HG03025 (cell line): ENCODE data around the gene MAPK8.
"Not testable (repeated sequence)": the region's sequence is repeated elsewhere in the genome, so short reads cannot be mapped to it uniquely, and the experiment has no call there.

ENCODE experiments used
- ATAC-seq: cut with Tn5 transposase; IDR thresholded peaks from one replicate; pipeline ENCODE4 v1.9.1; 2021; ENCODE audit warnings: mild to moderate bottlenecking, moderate library complexity; ENCODE audit not compliant: unreplicated experiment, low FRiP score

The MAPK8 gene

DNA sequence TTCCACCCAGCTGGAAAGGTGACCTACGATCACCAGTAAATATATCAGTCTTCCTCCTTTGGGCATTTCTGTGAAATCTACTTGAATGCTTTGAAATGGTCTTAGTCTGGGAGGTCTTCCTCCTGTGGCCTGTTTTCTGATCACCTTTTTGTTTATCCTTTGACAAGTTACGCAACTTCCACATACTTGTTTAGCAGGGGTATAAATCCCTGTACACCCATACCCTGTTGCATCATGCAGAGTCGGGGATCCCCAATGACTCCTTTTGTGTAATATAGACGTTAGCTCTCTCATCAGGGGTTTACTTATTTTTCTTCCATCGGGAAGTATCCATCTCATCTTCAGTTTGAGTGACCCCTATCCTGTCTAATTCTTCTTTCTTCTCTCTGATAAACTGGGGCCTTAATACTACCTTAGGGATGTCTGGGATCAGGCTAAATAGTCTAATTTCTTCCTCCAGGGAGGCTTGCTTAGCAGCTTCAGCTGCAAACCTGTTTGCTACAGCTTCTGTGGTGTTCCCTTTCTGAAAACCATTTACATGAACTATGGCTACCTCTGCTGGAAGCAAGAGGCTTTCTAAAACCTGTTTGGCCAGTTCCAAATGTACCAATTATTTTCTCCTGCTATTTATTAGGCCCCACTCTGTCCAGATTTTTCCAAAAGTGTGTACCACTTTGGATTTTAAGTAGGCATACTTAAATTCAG lies 25.8 kb downstream of the MAPK8 start:
- no peak for ATAC-seq

DNA sequence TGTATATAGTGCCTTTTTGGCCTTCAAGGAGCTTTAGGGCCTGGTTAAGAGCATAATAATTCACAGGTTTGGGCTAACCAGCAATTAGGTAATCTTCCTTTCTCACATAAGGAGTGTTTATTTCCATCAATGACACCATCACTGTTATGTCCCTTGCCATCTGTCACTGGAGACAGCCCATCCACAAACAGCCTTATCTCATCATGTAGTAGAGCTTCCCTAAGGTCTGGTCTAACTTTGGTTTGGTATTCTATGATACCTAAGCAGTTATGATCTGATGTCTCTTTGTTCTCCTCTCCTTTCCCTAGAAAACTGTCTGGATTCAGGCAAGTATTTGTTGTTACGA lies 26.4 kb downstream of the MAPK8 start:
- ATAC-seq = no peak

DNA sequence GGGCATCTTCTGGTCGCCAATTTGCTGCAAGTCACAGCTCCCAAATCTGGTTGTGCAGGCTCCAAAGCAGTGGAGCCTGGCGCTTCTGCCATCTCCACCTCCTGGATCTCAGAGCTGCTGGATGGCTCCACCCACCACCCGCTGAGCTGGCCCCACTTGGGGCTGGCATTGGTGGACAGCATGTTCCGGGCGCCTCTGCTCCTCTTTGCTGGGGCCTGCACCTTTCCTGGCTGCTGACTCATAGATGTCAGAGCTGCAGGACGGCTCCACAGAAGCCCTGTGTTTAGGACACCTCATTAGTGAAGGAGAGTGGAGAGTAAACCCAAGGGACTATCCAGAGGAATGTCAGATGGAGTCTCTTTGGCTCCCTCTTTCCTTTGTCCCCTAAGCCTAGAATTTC lies 27.4 kb downstream of the MAPK8 start:
- no peak for ATAC-seq

DNA sequence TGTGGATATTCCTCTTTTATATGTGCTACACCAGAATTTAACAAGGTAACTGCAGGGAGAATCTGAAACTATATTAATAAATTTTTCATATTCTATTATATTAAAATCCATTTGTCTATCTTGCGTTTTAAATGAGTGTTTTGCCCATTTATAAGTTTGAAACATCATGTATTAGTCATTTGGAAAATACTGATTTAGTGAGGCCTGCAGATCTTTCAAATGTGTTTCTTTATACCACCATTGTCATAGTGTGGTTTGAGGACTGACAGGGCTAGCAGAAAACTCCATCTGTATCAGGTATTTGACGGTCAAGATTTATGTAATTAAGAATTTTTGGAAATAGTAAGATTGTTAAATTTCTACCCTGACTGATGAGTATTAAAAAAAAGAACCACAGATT lies 29.3 kb downstream of the MAPK8 start:
- ATAC-seq = no peak

DNA sequence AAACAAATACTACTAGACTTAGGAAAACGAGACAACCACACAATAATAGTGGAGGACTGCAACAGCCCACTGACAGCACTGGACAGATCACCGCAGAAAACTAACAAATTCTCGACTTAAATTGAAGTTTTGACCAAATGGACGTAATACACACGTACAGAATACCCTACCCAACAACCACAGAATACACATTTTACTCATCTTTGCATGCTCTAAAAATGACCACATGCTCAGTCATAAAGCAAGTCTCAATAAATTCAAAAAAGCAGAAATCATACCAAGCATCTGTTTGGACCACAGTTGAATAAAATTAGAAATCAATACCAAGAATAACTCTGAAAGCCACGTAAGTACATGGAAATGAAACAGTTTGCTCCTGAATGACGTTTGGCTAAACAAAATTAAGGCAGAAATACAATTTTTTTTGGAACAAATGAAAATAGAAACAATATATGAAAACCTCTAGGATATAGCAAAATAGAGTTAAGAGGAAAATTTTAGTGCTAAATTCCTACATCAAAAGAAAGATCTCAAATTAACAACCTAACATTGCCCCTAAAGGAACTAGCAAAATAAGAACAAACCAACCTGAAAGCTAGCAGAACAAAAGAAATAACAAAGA lies 30.6 kb downstream of the MAPK8 start:
- peak; percentile 61 for ATAC-seq

DNA sequence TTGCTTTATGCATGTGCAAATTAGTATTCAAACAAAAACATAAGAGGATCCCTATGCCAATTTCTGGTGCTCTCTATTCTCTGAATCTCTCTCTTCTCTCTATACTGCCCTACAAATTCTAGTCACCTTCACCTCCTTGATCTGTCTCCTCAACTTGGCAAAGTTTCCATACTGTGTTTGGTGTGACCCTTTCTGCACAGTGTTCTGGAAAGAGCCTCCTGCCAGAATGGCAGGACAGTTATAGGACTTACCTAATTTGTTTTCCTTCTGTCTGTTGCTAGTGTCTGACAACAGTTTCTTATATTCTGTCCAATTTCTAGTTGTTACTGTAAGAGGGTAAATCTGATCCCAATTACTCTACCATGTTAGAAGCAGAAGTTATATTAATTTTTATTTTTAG lies 34.3 kb downstream of the MAPK8 start:
- ATAC-seq = no peak

DNA sequence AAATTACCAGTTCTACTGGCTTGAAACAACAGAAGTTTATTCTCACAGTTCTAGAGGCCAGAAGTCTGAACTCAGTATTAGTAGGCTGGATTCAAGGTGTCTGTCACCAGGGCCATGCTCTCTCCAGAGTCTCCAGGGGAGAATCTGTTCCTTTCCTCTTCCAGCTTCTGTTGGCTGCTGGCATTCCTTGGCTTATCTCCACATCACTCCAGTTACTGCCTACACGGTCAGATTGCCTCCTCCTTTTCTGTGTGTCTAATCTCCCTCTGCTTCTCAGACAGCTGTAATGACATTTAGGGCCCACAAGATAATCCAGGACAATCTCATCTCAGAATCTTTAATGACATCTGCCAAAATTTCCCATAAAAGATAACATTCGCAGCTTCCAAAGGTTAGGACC lies 36.6 kb downstream of the MAPK8 start:
- no peak for ATAC-seq

DNA sequence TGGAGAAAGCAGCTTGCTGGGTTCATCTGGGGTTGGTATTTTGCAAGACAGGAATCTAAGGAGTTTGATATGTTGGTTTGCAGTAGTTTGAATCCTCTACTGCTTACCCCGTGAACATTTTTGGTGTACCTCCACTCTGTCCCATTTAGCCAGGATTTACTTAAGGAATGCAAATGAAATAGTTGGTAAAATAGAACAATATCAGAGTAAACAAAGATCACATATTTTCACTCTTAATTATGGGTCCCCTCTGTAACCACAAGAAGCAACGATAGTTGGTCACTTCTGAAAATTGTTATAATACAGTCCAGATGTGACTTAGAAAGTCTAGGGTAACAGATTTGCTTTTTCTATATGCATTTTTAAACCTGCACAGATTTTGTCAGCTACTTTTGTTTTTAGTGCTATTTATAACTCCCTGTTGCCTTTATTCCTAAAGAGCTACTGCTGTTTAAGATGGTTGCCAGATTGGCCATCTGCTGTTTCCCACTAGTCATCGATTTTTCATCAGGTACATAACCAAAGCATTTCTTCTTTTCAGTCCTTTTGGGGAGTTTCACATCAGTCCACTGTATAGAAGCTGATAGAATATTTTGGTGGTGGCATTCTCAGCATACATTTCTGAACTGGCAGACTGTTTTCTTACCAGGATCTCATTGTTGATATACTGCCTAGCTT lies 37.6 kb downstream of the MAPK8 start:
- no peak for ATAC-seq

DNA sequence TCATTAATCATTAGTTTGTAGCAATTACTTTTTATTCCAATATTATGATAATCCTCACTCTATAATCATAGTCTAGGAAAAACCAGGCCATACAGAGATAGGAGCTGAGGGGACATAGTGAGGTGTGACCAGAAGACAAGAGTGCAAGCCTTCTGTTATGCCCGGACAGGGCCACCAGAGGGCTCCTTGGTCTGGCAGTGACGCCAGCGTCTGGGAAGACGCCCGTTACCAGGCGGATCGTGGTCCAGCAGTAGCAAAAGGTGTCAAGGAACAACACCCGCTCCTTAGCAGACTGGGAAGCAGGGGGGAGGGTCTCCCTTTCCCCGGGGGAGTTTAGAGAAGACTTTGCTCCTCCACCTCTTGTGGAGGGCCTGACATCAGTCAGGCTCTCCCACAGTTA lies 39.8 kb downstream of the MAPK8 start:
- not testable (repeated sequence) for ATAC-seq

DNA sequence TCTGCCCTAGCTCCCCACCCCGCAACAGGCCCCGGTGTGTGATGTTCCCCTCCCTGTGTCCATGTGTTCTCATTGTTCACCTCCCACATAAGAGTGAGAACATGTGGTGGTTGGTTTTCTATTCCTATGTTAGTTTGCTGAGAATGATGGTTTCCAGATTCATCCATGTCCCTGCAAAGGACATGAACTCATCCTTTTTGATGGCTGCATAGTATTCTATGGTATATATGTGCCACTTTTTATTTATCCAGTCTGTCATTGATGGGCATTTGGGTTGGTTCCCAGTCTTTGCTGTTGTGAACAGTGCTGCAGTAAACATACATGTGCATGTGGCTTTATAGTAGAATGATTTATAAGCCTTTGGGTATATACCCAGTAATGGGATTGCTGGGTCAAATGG lies 41.1 kb downstream of the MAPK8 start:
- ATAC-seq = not testable (repeated sequence)

DNA sequence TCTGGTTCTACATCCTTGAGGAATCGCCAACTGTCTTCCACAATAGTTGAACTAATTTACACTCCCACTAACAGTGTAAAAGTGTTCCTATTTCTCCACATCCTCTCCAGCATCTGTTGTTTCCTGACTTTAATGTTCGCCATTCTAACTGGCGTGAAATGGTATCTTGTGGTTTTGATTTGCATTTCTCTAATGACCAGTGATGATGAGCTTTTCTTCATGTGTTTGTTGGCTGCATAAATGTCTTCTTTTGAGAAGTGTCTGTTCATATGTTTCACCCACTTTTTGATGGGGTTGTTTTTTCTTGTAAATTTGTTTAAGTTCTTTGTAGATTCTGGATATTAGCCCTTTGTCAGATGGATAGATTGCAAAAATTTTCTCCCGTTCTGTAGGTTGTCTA lies 41.5 kb downstream of the MAPK8 start:
- ATAC-seq = not testable (repeated sequence)

DNA sequence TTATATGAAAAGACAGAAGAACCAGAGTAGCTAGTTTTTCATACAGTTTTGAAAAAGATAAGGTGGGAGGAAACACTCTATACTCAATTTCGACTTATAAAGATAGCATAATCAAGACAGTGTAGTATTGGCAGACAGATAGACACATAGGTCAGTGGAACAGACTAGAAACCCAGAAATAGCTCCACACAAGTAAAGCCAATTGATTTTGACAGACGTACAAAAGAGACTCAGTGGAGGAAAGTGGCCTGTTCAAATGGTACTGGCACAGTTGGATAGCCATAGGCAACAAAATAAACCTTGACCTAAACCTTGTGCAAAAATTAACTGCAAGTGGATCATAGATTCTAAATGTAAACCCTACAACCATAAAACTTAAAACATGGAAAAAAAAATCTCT lies 46.8 kb downstream of the MAPK8 start:
- no peak for ATAC-seq

DNA sequence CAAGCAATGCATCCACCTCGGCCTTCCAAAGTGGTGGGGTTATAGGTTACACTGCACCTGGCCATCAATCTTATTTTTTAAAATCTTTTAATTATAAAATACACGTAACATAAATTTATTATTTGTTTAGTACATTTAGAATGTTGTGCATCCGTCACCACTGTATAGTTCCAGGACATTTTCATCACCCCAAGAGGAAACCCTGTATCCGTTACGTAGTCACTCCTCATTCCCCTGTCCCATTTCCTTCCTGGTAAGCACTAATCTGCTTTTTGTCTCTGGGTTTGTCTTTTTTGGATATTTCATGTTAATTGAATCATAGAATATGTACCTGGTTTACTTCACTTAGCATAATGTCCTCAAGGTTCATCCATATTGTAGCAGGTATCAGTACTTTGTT lies 51.2 kb downstream of the MAPK8 start:
- ATAC-seq = no peak

DNA sequence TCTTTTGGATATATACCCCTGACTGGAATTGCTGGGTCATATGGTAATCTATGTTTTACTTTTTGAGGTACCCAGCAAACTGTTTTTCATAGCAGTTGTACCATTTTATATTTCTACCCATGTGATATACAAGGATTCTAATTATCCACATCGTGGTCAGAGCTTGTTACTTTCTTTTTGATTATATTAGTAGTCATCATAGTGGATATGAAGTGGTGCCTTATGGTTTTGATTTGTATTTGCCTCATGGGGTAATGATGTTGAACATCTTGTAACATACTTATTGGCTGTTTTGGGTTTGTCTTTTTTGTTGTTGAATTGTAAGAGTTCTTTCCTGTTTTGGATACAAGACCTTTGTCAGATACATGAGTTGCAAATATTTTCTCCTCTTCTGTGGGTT lies 51.7 kb downstream of the MAPK8 start:
- no peak for ATAC-seq

DNA sequence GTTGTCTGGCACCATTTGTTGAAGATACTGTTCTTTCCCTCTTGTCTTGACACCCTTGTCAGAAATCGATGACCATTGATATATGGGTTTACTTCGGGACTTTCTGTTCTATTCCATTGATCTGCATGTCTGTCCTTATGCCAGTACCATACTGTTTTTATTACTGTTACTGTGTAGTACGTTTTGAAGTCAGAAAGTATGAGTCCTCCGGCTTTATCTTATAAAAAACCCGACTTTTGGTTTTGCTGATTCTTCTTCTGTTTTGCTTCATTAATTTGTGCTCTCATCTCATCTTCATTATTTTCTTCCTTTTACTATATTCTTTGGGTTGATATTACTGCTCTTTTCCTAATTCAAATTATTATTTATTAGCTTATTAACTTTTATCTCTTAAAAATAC lies 52.4 kb downstream of the MAPK8 start:
- no peak for ATAC-seq

DNA sequence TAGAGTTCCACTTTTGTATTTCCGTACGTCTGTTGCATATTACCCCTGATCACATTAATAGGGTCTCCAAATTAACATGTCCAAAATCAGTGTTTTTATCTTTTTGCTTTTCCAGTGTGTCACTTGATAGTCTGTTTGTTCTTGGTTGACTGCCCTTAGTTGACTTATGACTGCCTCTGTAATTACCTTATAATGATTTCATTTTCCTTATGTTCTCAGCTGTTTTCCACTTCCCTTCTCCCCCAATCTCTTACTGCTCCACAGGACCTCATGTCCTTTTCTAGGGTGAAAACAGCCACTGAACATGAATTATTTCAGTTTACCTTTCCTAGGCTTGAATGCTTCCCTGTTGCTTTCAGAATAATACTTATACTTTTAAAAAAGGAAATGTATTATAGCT lies 54.7 kb downstream of the MAPK8 start:
- no peak for ATAC-seq

DNA sequence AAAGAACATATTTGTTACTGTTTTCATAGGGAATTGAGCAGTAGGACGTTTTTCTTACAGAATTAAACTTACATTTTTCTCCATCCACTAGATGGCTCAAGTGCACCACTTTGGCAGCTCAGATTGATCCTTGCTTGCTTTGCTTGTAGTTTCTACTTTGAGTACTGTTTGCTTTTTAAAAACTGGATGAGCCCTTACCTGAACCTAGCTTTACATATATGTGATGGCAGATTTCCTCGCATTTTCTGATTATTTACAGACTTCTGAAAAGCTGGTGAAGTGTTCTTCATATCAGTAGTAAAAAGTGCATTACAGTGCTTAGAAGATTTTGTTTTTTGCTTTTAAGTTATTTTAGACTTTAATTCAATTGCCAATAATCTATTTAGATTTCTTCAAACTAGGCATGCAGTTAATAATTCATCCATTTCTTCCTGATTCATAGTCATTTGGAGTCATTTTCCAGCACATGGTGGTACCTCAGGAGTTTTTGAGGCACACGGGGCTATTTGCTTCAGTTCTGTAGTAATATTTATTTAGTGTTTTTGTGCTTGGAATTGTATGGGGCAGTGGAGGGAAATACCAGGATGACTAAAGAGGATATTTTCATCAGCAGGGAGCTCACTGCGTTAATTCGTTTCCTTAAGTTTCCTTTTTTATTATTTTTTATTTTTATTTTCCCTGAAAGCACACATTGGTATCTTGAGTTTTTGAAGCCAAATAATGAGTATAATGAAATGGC lies 57.3 kb downstream of the MAPK8 start:
- ATAC-seq = no peak

DNA sequence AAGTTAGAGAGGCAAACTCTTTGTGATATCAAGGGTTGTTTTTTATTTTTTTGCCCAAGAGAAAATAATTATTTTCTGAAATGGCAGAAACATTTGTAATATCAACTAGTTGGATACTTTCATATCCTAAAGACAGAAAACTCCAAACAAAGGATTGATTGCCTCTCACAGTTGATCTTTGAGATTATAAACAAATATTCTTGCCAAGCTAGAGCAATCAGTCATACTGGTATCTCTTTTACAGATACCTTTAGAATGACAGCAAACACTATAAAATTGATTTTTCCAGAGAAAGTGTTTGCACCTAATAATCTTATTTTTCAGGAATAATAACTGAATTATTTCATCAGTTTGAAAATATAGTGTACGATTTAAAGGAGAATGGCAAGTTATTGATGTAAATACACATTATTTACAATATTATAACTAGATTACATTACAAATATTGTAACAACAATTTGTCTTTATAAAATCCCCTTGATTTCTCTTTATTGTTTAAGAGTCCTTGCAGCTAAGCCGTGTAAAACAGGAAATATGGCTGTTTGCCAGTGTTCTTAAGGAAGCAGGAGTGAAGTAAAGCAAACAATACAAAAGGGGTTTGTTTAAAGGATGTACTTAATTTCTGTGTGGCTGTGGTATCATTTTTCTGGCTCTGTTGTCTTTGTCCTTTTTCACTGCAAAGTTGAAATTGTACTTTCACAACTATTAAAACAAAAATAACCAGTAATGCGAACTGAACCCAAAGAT lies 58.4 kb downstream of the MAPK8 start:
- no peak for ATAC-seq

DNA sequence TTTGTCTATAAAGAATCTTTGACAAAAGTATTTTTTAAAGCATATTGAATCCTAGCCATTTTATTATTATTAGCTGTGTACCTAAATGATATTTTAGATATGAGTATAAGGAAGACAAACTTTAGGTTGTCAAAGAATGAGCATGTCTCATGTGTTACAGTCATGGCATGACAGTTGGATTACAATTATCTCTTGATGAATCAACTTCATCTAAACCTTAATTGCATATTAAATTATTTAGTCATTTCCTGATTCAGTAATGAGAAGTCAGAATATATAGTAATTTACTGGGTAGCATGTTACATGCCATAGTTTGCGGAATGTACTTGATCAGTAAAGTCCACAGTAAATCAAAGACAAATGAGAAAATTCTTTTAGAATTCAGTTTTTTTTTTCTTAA lies 59.2 kb downstream of the MAPK8 start:
- no peak for ATAC-seq

DNA sequence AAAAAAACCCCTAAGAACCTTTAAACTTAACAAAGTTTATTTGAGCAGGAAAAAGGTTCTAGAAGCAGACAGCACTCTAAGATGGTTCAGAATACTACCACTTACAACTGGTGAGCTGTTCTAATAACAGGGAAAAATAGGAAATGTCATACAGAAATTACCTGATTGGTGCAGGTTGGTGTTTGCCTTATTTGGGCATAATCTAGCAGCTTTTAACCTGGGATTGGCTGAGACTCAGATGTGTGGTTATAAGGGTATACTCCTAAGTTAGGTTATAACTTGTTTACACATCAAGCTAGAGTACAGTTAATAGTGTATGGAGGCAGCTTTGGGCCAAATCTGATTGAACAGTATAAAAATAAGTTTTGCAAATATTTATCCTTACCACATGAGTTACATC lies 59.8 kb downstream of the MAPK8 start:
- no peak for ATAC-seq

DNA sequence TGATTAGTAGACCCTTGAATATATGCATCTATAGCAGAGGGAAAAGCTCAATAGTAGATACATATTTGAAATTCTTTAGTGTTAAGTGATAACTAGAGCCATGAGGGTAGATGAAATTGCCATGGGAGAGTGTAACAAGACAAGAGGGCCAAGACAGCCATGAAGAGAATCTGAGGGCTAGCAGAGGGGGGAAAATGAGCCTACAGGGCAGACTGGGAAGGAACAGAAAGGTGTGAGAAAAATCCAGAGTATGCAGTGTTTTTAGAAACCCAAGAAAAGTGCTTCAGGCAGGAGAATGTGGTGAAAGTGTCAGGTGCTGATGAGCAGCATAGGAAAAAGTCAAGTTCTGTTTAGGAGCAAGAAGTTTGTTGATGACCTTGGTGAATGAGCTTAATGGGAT lies 63.0 kb downstream of the MAPK8 start:
- no peak for ATAC-seq
